H1 (cell line): ENCODE measurements around the gene FAHD2B.
"Not testable (repeated sequence)": the region's sequence is repeated elsewhere in the genome, so short reads cannot be mapped to it uniquely, and the experiment has no call there.

Experiments used
- CTCF ChIP-seq, 3 experiments: IDR thresholded peaks; 1 replicate in 2 of 3; 2 replicates in 1 of 3; pipeline versions ENCODE4 v1.5.1 to v1.6.1; 2011; ENCODE audit warnings: low read length in 3 of 3, mild to moderate bottlenecking in 3 of 3, inconsistent platforms in 2 of 3, low read depth in 1 of 3, moderate library complexity in 1 of 3; ENCODE audit not compliant: insufficient read depth in 1 of 3; ENCODE audit errors: control extremely low read depth in 1 of 3
- EGR1 ChIP-seq: IDR thresholded peaks from 2 replicates; pipeline ENCODE4 v1.6.1; 2011; ENCODE audit warnings: low read depth, low read length, borderline replicate concordance
- POLR2A ChIP-seq, 2 experiments: IDR thresholded peaks; 1 replicate in 1 of 2; 2 replicates in 1 of 2; pipeline ENCODE4 v1.6.1; 2011; ENCODE audit warnings: low read depth in 2 of 2, low read length in 2 of 2, mild to moderate bottlenecking in 2 of 2; ENCODE audit errors: control extremely low read depth in 1 of 2

- TF ChIP-seq CTCF (IDR thresholded peaks at IDR 0.05; ENCODE audit: control extremely low read depth in 1 of 3, insufficient read depth in 1 of 3, low read depth in 1 of 3, low read length in 3 of 3); POLR2A (IDR thresholded peaks at IDR 0.05; ENCODE audit: control extremely low read depth in 1 of 2, low read depth in 2 of 2, low read length in 2 of 2); EGR1: not testable (repeated sequence)
Observed at GRCh38 chr2:97045895-97046499, 48.7 kb downstream of the FAHD2B start.
